OCI-LY3 (cell line): Measurements from ENCODE around the gene FFAR1.

ENCODE experiments used
- EZH2phosphoT487 ChIP-seq: fragments of 200-600 bp; shearing (Covaris generic); IDR thresholded peaks from 2 replicates; pipeline ENCODE4 v1.6.1; 2018; ENCODE audit warnings: antibody characterized with exemption, mixed run types, low read depth
- TF ChIP-seq, protein P1 (sequence below): fragments of 200-600, 300-600 bp; sonication (generic); IDR thresholded peaks from 2 replicates; pipeline ENCODE4 v1.5.1; 2014; ENCODE audit warnings: antibody characterized with exemption, low read length, low read depth

- TF ChIP-seq, protein P1, sequence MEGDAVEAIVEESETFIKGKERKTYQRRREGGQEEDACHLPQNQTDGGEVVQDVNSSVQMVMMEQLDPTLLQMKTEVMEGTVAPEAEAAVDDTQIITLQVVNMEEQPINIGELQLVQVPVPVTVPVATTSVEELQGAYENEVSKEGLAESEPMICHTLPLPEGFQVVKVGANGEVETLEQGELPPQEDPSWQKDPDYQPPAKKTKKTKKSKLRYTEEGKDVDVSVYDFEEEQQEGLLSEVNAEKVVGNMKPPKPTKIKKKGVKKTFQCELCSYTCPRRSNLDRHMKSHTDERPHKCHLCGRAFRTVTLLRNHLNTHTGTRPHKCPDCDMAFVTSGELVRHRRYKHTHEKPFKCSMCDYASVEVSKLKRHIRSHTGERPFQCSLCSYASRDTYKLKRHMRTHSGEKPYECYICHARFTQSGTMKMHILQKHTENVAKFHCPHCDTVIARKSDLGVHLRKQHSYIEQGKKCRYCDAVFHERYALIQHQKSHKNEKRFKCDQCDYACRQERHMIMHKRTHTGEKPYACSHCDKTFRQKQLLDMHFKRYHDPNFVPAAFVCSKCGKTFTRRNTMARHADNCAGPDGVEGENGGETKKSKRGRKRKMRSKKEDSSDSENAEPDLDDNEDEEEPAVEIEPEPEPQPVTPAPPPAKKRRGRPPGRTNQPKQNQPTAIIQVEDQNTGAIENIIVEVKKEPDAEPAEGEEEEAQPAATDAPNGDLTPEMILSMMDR, result no peak
- TF ChIP-seq EZH2phosphoT487, result no peak
Measured at GRCh38 chr19:35370722-35371121, 23.0 kb downstream of the FFAR1 start, which contains the start of gene GPR42.
